DMS53 (cell line): ENCODE results near the gene KDSR.

Experiments used
- DNase-seq: peaks from one replicate; lab custom pipeline; 2025; lab: John Stamatoyannopoulos, UW

The KDSR gene

DNA sequence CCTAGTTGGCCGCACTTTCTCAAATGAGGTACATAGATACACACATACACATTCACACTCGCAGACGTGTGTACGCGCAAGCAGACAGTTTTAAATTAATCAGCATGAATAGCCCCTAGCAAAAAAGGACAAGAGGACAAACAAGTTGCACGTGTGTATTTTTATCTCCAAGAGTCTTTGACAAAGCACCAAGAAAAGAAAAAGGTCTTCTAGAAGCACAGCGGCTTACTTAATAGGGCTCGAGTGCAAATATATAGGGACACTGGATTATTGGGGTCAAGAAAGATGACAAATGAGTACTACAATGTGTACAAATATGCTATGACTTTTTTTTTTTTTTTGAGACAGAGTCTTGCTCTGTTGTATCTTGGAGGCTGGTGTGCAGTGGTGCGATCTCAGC is 45.7 kb downstream of the KDSR start:
- DNase-seq, result no peak

- DNase-seq, result peak; percentile 96
These were observed 46.1 kb downstream of the KDSR start for GRCh38 chr18:63320975-63321265.

GRCh38 chr18:63320123-63320974 is 46.7 kb downstream of the KDSR start:
- DNase-seq, result peak; percentile 98

DNA sequence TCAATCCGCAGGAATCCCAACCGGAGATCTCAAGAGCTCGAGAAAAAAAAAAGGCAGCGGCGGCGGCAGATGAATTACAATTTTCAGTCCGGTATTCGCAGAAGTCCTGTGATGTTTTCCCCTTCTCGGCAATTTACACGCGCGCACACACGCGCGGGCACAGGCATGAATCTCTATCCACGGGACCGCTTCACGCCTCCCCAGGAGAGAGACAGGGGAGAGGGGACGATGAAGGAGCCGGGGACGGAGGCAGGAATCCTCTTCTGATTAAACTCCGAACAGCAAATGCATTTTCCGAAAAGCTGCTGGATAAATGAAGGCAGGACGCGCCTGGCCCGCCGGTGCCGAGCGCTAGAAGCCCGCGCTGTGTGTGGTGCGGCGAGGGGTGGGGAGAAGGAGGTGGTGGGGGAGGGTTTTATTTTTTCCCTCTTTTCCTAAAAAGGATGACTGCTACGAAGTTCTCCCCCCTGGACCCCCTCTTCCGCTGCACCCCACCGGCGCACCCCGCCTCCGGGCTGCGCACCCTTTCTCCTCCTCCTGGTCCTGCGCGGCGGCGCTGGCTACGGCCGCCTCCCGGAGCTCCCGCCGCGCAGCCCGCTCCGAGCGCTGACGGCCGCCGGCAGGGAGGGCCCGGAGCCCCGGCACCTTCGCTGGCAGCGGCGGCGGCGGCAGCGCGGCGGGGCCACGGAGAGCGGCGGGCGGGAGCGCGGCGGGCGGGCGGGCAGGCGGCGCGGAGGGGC is 47.5 kb downstream of the KDSR start, which contains the start of gene BCL2:
Gene BCL2 (minus strand): TSS at position 387 of the 740 bp plus-strand sequence.
- DNase-seq, result peak; percentile 87

GRCh38 chr18:63318889-63319382 is 48.1 kb downstream of the KDSR start:
- peak; percentile 58 for DNase-seq

- peak; percentile 99 for DNase-seq
These were observed 48.8 kb downstream of the KDSR start for GRCh38 chr18:63317982-63318888.

DNA sequence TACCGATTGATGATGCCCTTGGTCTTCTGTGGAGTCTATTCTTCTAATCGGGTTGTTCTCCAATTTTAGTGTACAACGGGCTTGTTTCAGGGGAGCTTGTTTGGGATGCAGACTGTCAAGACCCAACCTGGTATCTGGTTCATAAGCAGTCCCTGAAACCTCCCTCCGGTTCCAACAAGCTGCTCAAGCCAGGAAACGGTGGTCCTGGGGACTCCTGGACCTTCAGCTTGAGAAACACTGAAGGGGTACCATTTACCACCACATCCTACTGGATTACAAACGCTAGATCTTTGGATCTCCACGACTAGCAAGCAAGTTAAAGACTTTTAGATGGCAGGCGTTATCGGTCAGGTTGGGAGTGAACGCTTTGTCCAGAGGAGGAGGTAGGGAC is 49.5 kb downstream of the KDSR start:
- no peak for DNase-seq

- peak; percentile 58 for DNase-seq
These were observed 50.1 kb downstream of the KDSR start for GRCh38 chr18:63316612-63317555.

GRCh38 chr18:63315876-63316275 is 51.1 kb downstream of the KDSR start:
- no peak for DNase-seq

DNA sequence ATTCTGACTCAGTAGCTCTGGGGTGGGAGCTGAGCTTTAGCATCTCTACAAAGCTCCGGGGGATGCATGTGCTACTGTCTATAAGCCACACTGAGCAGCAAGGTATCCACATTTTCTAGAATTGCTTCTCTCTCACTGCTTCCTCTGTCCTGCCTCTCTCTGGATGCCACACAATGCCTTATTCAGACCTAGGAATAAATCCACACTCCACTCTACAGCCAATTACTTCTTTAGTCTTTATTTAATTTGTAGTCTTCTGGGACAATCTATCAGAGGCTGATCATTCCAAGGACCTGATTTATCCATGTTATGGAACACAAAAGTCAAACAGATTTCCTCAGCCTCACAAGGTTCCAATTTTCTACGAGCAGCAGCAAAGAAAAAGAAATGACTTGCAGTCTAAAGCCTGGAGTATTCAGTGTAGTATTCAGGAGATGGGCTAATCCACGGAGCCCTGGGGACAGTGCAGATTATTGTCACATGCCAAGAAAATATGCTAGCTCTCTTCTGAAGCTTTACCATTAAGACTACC is 51.8 kb downstream of the KDSR start:
- DNase-seq, result no peak

- DNase-seq, result no peak
These were observed 52.8 kb downstream of the KDSR start for GRCh38 chr18:63314062-63314790.

- no peak for DNase-seq
These were observed 53.5 kb downstream of the KDSR start for GRCh38 chr18:63313396-63313917.

GRCh38 chr18:63312737-63313395 is 54.1 kb downstream of the KDSR start:
- DNase-seq, result no peak

GRCh38 chr18:63312019-63312409 is 55.0 kb downstream of the KDSR start:
- DNase-seq, result no peak

GRCh38 chr18:63311118-63312018 is 55.6 kb downstream of the KDSR start:
- DNase-seq, result no peak

DNA sequence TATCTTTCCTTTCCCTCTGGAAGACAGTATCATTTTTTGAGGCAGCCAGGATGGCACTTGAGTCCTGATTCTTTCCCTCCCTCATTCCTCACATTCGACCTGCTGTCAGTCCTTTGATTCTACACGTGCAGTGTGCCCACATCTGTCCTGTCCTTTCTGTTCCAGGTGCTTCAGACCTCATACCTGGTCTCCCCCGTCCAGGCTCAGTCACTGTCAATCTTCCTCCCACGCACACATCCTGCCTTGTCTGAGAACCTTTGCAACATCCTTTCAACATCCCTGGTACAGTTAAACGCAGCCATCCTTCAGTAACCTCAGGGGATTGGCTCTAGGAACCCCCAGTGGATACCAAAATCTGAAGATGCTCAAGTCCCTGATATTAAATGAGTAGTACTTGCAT is 57.6 kb downstream of the KDSR start:
- DNase-seq, result no peak

DNA sequence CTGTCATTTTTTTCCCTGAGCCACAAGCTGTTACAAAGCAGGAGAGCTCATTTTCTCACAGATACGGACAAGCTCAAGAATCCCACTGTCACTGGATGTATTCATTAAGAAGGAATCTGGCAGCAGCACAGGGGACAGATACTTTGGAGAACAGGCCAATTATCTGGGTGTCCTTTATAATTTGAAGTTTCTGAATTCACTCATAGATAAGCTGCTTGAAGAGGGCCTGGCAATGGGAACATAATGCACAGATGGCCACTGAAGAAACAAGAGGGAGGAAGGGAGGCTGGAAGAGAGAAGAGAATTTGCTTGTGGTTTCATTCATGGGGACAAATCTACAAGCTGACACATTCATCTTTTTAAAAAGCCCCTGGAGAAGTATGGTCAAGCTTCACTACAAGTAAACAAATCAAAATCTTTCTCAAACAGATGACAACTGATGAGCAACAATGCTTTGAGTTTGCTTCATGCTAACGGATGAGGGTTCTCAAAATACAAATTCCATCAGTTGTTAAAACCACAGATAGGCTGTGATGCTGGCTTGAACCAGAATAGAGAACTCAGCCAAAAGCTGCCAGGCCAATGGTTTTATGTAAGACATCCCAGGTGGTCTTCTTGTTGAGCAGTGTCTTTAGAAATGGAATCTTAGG is 59.3 kb downstream of the KDSR start:
- DNase-seq, result no peak
